ENCODE measurements around the gene B4GALT5. TPM values are rescaled to one million over a fixed set of nuclear protein-coding genes. Genes with fewer than 3 reads are reported as not detected.
"Not testable (repeated sequence)": the region's sequence is repeated elsewhere in the genome, so short reads cannot be mapped to it uniquely, and the experiment has no call there.

B4GALT5 gene
- polyA plus RNA-seq, 4 donors = 43.9 to 49.4 (median 47.7) TPM

- no peak for DNase-seq (ENCODE audit: low read depth in 4 of 4, low spot score in 2 of 4)
Observed at GRCh38 chr20:49682278-49682677, 31.4 kb downstream of the B4GALT5 start.

GRCh38 chr20:49681850-49682216, 31.8 kb downstream of the B4GALT5 start:
- DNase-seq (ENCODE audit: low read depth in 4 of 4, low spot score in 2 of 4) = no peak

GRCh38 chr20:49680484-49680883, 33.2 kb downstream of the B4GALT5 start:
- DNase-seq (ENCODE audit: low read depth in 4 of 4, low spot score in 2 of 4) = no peak

GRCh38 chr20:49679634-49680033, 34.0 kb downstream of the B4GALT5 start:
- no peak for DNase-seq (ENCODE audit: low read depth in 4 of 4, low spot score in 2 of 4)

- DNase-seq (ENCODE audit: low read depth in 4 of 4, low spot score in 2 of 4) = no peak
Observed at GRCh38 chr20:49677777-49678758, 35.6 kb downstream of the B4GALT5 start.

GRCh38 chr20:49676581-49677291, 36.9 kb downstream of the B4GALT5 start:
- no peak for DNase-seq (ENCODE audit: low read depth in 4 of 4, low spot score in 2 of 4)

GRCh38 chr20:49675368-49676151, 38.1 kb downstream of the B4GALT5 start:
- DNase-seq (ENCODE audit: low read depth in 4 of 4, low spot score in 2 of 4) = no peak

- DNase-seq (ENCODE audit: low read depth in 4 of 4, low spot score in 2 of 4) = no peak
Observed at GRCh38 chr20:49674383-49675352, 39.0 kb downstream of the B4GALT5 start.

- no peak for DNase-seq (ENCODE audit: low read depth in 4 of 4, low spot score in 2 of 4)
Observed at GRCh38 chr20:49672096-49672664, 41.5 kb downstream of the B4GALT5 start.

GRCh38 chr20:49671433-49671832, 42.2 kb downstream of the B4GALT5 start:
- no peak for DNase-seq (ENCODE audit: low read depth in 4 of 4, low spot score in 2 of 4)

GRCh38 chr20:49669601-49670189, 44.0 kb downstream of the B4GALT5 start:
- no peak for DNase-seq (ENCODE audit: low read depth in 4 of 4, low spot score in 2 of 4)

- DNase-seq (ENCODE audit: low read depth in 4 of 4, low spot score in 2 of 4) = not testable (repeated sequence)
Observed at GRCh38 chr20:49668878-49669195, 44.8 kb downstream of the B4GALT5 start.

- DNase-seq (ENCODE audit: low read depth in 4 of 4, low spot score in 2 of 4) = no peak
Observed at GRCh38 chr20:49668181-49668877, 45.3 kb downstream of the B4GALT5 start.

- DNase-seq (ENCODE audit: low read depth in 4 of 4, low spot score in 2 of 4) = no peak
Observed at GRCh38 chr20:49666911-49667310, 46.8 kb downstream of the B4GALT5 start.

GRCh38 chr20:49665796-49666195, 47.9 kb downstream of the B4GALT5 start:
- no peak for DNase-seq (ENCODE audit: low read depth in 4 of 4, low spot score in 2 of 4)

GRCh38 chr20:49664612-49665313, 48.9 kb downstream of the B4GALT5 start:
- DNase-seq (ENCODE audit: low read depth in 4 of 4, low spot score in 2 of 4) = no peak

GRCh38 chr20:49663112-49663511, 50.6 kb downstream of the B4GALT5 start:
- DNase-seq (ENCODE audit: low read depth in 4 of 4, low spot score in 2 of 4) = no peak
